ENCODE measurements around the gene SLC24A4.
"Not testable (repeated sequence)": the region's sequence is repeated elsewhere in the genome, so short reads cannot be mapped to it uniquely, and the experiment has no call there.

The SLC24A4 gene

DNA sequence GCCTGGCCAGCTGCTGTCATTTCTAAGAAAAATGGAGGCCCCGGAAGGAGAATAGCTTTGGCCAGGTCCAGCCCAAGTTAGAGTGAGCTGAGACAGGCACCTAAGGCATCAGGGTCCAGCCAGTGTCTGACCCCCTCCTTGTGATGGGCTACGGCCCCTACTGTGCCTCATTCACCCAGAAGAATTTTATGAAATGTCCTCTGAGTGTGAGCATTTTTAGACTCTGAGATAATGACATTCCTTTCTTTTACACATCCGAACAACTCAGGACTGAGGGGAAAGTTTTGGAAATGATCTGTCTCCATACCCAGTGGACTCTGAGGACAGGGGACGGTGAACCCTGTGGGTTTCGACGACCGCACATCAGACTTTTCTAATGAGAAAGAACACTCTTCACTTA, 50.4 kb downstream of the SLC24A4 start:
- DNase-seq: no peak

DNA sequence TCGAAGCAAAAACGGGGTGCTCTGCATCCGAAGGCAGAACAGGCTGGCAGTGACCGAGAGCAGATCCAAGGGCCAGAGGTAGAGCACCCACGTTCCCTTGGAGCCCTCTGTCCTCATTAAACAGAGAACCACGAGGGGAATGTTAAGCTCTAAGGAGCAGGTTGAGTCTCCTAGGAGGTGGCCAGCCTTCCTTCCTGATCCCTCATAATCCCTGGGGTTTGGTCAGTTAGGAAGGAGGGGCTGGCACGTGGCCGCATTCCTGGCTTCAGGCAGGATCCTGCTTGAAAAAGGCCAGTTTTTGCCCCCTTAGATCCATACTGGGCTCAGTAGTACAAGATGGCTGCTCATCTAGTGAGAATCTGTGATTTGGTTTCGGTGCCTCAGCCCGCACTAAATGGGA, 57.2 kb downstream of the SLC24A4 start:
- DNase-seq: no peak

DNA sequence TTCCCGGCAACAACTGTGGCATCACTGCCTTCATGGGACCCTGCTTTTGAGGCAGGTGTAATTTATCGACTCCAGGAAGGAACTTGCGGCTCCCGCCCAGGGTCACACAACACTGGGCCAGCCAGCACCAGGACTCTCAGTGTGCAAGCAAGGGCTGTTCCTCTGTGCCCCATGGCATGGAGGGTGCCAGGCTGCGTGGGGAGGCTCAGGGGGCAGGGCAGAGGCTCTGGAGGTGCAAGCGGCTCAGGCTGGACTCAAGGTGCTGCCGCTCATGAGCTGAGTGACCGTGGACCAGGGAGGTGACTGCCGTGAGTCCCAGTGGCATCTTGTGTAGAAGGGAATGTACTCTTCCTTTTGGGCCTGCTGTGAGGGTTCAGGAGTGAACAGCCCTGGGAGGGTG, 57.6 kb downstream of the SLC24A4 start:
- DNase-seq: no peak

DNA sequence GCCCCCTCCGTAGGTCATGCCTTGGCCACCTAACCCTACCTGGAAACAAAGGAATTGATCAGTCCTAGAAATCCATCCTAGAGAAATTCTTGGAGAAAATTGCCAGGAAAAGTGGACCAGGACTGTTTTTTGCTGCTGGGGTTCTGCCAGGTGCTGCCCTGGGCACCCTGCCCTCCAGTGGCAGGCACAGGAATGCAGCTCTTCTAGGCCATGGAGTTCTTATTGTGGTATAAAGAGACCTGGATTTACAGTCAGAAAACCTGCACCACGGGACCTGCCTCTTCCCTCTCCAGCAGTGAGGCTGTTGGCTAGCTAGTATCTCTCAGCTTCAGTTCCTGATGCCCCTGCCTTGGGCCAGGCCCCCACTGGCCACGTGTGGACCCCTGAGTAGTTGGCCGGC, 59.7 kb downstream of the SLC24A4 start:
- no peak for DNase-seq

DNA sequence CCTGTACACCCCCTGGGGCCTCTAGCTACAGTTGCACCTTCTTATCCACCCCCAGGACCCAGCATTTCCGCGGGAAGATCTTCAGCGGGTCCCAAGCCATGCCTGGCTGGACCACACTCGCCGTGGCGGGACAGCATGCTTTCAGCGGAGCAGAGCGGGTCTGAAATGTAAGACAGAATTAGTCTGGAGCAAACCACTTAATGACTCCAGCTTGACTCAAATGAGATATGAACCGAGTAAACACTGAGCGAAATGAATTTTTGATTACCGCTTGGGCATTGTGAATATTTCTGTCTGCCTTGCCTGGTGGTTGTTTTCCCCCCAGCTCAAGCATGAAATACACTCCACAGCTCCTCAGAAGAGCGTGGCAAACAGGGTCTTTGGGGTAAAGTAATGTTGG, 60.8 kb downstream of the SLC24A4 start:
- no peak for DNase-seq

DNA sequence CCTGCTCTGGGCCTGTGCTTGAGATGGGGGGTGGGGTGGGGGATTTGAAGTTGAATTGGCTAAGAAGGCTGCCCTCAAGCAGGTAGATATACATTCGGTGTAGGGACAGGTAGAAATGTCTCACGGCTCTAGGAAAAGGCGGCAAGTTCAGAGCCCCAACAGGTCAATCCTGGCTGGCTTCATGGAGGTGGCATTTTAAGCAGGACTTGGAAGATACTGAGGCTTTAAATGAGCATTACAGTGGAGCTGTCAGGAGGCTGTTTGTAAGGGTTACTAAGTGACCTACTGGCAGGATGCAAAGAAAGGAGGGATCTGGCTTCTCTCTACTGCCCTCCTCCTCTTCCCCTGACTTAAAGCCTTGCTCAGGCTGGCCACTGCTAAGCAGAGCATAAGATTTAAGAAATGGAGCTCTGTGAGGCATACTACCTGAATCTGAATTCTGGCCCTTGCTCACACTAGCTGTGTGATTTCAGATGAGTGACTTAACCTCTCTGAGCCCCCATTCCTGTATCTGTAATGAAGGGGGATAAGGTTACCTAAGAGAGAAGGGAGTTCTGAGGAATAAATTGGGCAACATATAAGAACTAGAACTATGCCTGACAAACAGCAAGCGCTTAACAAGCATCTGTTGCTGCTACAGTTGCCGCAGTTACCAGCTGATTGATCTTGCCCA, 61.6 kb downstream of the SLC24A4 start:
- DNase-seq: no peak

DNA sequence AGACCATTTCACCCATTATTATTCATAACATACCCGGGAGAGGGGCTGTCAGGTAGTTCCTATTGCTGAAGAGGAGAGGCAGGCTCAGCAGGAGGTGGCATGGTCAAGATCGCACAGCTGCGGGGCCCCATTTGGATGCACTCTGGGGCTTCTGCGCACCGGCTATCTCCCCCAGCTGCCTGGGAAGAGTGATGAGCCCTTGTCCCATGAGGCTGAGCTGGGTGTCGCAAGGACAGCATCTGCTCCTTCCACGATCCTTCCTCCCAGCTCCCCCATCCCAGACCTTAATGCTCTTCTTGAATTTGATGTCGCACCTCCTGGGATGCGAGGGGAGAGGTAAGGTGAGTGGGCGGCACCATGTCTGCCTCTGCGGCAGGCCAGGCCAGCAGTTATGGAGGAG, 62.6 kb downstream of the SLC24A4 start:
- no peak for DNase-seq

DNA sequence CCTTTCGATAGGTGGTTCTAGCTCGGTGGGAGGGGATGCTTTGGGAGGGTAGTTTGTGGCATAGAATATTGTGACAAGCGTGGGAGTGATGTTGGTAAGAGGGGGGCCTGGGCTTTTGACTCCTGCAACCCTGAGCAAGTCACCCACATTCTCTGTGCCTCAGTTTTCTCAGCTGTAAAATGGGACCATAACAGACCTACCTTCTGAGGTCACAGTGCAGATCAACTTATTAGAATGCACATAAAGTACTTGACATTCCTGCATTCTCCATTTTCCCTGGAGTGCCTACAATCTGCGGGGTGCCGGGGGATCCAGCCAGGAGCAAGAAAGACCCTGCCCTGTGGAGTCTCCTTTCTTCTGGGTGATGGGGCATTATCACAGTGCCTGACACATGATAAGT, 63.2 kb downstream of the SLC24A4 start:
- DNase-seq: no peak

DNA sequence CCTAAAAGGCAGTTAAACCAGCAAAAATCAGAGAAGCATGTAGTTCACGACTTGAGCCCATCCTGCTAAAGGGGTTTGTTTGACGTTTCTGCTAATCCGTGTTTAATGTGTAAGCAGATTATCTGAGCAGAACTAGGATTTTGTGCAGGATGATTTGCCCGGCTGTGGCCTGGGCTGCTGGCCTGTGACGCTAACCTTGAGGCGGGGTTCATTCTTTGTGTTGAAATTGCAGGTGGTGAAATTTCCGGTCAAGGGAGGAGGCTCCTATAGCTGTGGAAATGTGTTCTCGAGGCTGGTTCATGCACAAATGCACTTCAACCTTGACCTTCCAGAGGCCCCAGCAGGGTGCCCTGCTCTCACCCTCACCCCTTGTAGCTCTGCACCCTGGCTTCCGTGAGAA, 63.7 kb downstream of the SLC24A4 start:
- no peak for DNase-seq

DNA sequence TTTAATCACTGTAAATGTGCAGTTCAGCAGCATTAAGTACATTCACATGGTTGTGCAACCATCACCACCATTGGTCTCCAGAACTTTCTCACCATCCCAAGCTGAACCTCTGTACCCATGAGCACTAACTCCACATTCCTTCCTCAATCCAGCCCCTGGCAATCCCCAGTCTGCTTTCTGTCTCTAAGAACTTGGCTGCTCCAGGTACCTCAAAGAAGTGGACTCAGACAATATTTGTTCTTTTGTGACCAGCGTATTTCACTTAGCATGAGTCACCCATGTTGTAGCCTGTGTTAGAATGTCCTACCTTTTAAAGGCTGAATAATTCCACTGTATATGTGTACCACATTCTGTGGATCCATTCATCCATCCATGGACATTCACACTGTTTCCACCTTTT, 64.6 kb downstream of the SLC24A4 start:
- DNase-seq: no peak

DNA sequence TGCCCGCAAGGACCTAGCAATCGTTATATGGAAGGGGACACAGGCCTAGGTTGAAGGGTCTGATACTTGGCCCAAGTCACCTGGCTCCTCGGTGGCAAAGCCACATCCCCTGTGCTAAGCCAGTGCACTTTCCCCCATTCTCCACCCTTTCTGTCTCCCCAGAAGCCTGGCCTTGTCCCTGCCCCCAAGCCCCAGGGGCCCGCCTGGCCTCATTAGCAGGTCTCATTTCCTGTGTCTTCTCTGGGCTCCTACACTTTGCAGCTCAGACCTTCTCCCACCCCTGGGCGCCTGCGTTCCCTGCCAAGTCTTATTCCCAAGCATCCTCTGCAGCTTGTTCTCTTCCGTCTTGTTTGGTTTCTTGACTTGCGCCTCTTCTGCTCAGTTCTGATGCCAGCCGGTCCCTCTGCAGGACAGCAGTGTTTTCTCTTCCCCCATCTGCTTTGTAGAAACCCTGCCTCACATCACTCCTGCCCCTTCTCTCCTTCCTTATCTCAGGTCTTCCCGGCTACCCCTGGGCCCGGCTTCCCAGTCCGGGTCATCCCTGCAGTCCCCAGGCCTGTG, 66.7 kb downstream of the SLC24A4 start:
- DNase-seq: no peak

DNA sequence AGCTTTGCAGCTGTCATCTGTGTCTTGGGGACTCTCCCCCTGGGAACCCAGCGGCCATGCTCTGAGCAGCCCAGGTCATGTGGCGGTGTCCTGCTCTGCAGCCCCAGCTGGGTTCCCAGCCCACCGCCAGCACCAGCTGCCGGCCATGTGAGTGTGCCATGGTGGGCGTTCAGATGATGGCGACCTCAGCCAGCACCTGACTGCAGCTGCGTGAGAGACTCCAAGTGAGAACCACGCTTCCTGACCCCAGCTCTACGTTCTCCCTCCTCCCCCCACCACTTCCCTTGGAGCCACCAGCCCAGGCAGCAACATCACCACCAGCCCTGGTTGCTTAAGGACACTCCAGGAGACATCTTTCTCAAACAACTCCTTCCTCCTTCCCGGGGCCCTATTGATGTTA, 68.8 kb downstream of the SLC24A4 start:
- no peak for DNase-seq

DNA sequence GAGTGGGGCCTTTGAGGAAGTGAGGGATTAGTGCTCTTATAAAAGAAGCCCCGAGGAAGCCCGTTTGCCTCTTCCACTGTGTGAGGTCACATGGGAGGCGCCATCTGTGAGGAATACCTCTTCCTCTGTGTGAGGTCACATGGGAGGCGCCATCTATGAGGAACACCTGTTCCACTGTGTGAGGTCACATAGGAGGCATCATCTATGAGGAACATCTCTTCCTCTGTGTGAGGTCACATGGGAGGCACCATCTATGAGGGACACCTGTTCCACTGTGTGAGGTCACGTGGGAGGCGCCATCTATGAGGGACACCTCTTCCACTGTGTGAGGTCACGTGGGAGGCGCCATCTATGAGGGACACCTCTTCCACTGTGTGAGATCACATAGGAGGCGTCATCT, 69.7 kb downstream of the SLC24A4 start:
- DNase-seq: no peak

DNA sequence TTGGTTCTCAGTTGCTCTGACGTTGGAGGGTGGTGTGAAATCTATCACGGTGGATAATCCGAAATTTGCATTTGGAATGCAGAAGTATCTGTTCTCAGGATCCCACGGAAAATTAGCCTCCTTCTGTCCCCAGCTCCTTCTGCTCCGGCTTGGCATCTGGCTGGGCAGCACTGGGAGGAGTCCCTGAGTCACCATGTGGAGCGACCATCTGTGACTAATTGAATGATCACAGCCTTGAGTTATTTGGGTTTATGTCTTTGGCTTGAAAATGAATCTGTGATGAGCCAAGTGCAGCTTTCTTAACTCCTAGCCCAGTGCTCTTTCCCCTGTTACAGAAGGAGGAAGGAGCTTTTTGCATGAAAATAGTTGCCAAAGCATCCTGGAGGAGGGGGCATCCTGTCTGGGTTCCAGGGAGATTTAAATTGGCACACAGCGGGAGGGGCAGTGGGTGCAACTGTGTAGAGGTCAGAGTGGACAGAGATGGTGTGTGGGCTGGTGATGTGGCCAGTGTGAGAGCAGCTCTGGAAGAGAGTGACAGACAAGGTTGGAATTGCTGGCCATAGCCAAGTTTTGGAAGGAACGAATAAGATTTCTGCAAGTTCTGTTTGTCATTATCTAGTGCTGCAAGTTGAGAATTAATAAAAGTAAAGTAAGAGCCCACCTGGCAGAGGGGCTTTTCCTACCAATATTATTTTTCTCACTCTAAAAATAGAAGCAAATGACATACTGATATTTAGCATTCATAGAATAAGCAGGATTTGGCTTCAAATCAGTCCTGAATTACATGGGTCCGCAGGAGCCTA, 74.4 kb downstream of the SLC24A4 start:
- no peak for DNase-seq

DNA sequence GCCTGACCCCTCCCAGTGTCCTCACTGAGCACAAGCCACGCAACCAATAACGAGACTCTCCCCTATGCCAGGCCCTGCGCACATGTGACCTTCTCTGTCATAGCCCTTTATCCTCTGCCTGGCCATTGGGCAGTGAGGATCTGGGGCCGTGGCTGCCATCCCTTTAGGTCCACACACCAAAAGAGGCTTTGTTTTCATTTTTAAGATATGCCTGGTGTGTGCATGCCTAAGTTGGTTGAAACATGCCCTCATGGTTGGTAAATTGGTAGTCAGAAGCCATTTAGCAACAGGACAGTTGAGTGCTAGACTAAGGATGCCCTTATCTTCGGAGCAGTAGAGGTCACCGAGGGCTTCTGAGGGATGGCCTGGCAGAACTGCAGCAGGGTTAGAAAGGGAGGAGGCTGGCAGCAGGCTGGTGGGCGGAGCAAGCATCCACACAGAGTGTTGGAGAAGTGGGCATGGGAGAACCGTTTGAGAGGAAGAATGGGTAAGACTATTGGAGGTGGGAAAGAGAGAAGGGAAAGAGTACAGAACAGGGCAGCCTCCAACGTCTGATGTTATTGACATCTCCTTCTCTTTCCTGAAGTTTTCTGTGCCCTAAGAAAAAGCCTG, 75.1 kb downstream of the SLC24A4 start:
- no peak for DNase-seq

DNA sequence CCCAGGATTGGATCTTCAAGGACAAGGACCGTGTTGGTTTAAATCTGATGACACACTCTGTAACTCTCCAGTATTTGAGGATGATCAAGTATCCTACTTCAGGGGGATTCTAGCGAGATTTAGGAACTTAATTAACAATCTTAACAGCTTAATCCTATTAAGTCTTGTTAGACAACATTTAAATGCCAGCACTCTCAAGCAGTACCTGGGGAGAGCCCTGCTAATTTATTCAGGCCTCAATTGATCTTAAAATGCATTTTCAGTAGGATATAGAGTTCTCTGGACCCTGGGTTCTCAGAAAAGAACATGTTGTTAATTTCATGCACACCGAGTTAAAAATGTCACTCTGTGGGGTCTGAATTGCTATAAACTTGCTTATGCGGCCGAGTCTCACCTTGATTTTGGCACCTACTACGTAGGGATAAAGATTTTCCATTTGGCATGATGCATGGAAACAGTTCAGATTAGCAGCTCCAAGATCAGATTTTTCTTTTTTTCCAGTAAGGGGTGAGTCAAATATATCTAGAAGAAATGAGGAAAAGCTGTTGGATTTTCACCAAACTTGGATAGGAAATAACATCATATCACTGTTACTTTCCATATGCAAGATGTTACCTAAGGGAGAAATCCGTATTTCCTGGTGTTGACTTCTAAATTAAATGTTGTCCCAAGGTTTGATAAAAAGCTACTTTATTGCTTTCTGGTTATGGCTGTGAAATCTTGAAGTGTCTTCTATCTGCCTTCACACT, 76.1 kb downstream of the SLC24A4 start:
- no peak for DNase-seq

DNA sequence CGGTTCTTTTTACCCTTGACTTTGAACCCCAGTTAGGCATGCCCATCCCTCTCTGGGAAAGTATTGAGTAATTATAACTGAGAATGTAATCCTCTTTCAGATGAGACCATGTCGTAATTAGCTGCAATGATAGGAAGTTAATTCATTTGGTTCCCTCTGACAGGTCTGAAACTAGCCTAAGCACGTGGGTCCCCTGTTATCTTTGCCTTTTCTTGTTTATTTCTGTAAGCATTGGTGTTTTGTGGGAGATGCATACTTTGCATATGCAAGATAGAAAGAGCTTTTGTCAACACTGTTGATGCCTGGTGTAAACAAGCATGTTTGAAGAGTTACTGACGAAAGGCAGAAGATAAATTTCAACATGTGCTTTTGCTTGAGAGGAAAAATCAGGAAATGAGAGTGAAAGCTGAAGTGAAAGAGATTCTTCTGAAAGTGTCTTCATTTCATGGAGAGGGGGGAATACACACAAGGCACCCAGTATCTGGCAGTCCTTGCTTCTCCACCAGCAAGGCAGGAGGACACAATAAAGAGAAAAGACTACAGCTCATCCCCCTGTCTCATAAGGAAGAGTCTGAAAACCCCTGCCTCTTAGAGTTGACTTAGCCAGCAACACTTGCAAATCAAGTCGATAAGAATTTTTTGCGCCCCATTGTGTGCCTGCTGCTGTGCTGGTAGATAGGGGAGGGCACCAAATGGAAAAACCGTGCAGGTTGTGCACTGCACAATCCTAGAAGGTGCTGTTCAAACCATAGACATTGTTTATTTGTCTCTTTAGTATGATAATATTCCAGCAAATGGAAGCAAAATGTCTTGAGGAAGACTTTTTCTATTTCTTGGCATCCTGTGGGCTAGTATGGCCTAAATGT, 77.8 kb downstream of the SLC24A4 start:
- DNase-seq: no peak

DNA sequence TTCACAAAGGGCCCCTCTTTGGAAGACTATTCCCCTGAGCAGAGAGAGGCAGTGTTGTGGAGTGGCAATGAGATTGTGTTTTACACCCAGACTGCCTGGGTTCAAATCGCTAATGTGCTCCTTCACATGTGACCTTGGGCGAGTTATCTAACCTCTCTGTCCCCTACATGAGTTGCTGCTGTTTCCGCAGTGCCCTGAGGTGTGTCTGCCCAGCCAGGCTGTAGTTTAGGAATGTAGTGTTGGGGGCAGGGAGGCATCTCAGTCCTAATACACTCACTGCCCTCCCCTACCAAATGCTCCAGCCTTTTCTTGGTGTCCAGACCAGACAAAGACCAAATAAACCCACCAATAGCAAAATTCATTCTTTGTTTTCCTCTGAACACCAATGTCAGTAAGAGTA, 78.6 kb downstream of the SLC24A4 start:
- no peak for DNase-seq

DNA sequence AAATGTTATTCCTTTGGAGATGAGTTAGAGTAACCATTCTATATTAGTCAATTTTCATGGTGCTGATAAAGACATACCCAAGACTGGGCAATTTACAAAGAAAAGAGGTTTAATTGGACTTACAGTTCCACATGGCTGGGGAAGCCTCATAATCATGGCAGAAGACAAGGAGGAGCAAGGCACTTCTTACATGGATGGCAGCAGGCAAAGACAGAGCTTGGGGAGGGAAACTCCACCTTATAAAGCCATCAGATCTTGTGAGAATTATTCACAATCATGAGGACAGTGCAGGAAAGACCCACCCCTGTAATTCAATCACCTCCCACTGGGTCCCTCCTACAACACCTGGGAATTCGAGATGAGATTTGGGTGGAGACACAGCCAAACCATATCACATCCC, 79.5 kb downstream of the SLC24A4 start:
- DNase-seq: not testable (repeated sequence)

DNA sequence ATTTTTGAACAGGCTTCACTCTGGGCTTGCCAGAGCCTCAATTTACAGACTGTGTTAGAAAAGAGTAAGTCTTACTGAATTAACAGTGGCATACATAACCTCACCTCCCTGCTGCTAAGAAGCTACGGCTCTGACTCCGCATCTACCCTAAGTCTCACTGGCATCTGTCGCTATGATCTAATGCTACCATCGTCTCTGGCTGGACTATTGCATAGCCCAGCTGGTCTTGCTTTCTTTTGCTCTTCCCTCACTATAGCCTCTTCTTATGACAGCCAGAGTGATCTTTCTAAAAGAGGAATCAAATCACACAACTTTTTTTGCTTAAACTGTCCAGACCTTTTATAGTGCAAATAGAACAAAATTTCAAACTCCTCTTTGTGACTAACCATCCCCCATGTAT, 81.1 kb downstream of the SLC24A4 start:
- no peak for DNase-seq

DNA sequence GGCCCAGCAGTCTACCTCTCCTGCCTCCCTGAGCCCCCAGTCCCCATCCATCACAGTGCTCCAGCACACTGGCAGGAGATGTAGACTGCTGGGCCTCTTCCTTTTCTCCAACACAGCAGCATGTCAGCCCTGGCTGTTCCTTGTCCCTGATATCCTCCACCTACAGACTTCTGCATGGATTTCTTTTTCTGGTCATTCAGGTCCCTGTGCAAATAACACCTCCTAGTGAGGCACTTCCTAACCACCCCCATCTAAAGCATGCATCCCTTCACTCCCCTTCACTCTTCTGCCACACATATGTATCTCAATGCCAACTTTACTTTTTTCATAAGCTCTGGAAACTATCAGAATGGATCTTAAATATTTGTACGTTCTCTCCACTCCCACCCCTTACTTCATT, 81.5 kb downstream of the SLC24A4 start:
- DNase-seq: no peak

DNA sequence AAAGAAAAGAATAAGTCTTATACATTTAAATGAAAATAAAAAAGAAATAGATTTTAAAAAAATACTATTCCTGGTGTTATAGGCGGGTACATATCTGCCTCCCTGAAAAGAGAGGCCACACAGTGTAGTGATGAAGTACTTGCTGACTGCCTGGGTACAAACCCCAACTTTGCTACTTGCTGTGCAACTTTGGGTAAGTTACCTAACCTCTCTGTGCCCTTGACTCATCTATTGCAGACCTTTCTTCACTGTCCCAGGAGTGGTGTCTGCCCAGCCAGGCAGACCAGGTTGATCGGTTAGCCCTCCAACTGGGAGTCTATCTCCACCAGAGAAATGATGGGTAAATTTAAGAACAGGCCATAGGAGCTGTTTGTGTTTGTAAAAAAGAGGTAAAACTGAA, 82.0 kb downstream of the SLC24A4 start:
- DNase-seq: no peak
